Measurements from ENCODE around the gene MRPL41. TPM values are rescaled to one million over a fixed set of nuclear protein-coding genes. Genes with fewer than 3 reads are reported as not detected.

MRPL41 gene
- total and polyA plus RNA-seq, 2 donors from 2014 or later = 47.3 to 150 TPM

DNA sequence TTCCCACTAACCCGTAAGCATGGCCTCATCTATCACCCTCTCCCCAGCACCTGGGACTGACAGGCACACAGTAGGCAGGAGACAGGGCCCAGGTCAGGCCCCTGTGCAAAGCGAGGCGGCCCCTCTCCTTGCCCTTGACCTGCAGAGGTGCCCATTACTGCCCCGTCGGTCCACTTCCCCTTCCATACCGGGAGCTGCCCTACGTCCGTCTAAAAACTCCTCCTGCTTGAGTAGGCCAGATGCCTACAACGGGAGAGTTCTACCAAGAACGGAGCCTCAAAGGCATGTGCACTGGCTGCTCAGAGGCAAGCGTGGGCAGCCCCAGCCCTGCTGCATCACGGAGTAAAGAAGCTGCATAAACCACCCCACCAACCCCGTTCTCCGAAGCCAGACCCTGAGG is 31.7 kb downstream of the MRPL41 start:
- Histone ChIP-seq H3K4me1 (ENCODE audit: control insufficient read depth in 2 of 3, insufficient read depth in 2 of 3, low read depth in 1 of 3, low read length in 3 of 3) (peaks cover 0 to 9% (median 0%) of the 10 kb centered on the region in 3 donors), H3K9me3 (ENCODE audit: control insufficient read depth in 2 of 3, insufficient read depth in 1 of 3, low read length in 3 of 3) (no peaks in the 10 kb centered on the region), H3K27ac (ENCODE audit: low read depth in 2 of 2, low read length in 2 of 2) (no peak overlapping the region), H3K9ac (ENCODE audit: low read length in 3 of 3) (no peak overlapping the region), H3K4me3 (ENCODE audit: low read length in 3 of 3) (no peak overlapping the region), H3K36me3 (ENCODE audit: control insufficient read depth in 2 of 3, insufficient read depth in 3 of 3, low read length in 3 of 3) (peaks cover 0 to 26% (median 3%) of the 10 kb centered on the region in 3 donors), H3K27me3 (ENCODE audit: control insufficient read depth, insufficient read depth, low read length) (no peaks in the 10 kb centered on the region)
- intact Hi-C loops (cut with DNase I) = no loop called here
- DNase-seq (peak in 1 of 5 donors; percentile 55), FAIRE-seq (no peak)
- TF ChIP-seq, protein P1, sequence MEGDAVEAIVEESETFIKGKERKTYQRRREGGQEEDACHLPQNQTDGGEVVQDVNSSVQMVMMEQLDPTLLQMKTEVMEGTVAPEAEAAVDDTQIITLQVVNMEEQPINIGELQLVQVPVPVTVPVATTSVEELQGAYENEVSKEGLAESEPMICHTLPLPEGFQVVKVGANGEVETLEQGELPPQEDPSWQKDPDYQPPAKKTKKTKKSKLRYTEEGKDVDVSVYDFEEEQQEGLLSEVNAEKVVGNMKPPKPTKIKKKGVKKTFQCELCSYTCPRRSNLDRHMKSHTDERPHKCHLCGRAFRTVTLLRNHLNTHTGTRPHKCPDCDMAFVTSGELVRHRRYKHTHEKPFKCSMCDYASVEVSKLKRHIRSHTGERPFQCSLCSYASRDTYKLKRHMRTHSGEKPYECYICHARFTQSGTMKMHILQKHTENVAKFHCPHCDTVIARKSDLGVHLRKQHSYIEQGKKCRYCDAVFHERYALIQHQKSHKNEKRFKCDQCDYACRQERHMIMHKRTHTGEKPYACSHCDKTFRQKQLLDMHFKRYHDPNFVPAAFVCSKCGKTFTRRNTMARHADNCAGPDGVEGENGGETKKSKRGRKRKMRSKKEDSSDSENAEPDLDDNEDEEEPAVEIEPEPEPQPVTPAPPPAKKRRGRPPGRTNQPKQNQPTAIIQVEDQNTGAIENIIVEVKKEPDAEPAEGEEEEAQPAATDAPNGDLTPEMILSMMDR (IDR thresholded peaks at IDR 0.05; ENCODE audit: borderline replicate concordance, extremely low read depth, insufficient read depth) = no peak

DNA sequence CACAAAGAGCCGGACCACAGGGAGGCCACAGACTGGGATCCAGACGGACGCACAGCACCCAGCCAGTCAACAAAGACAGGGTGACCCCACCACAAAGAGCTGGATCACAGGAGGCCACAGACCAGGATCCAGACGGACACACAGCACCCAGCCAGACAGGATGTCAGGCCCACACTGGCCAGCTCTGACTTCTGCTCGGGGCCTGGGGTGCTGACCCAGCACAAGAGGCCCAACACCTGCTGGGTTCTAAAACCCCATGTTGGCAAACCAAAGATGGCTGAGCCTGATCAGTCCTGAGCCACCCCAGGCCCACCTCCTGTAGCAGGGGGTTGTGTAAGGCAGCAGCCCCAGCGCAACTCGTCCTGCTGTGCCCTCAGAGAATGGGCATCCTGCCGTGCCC is 32.3 kb downstream of the MRPL41 start:
- DNase-seq = peak in 1 of 5 donors; percentile 51
- H3K27ac ChIP-seq (ENCODE audit: low read depth in 2 of 2, low read length in 2 of 2) = no peak overlapping the region
- H3K36me3 ChIP-seq (ENCODE audit: control insufficient read depth in 2 of 3, insufficient read depth in 3 of 3, low read length in 3 of 3) = peaks cover 0 to 26% (median 3%) of the 10 kb centered on the region in 3 donors
- intact Hi-C loops (cut with DNase I) = no loop called here
- H3K9me3 ChIP-seq (ENCODE audit: control insufficient read depth in 2 of 3, insufficient read depth in 1 of 3, low read length in 3 of 3) = no peaks in the 10 kb centered on the region
- FAIRE-seq = no peak
- no peak overlapping the region for H3K9ac ChIP-seq (ENCODE audit: low read length in 3 of 3)
- H3K27me3 ChIP-seq (ENCODE audit: control insufficient read depth, insufficient read depth, low read length) = no peaks in the 10 kb centered on the region
- TF ChIP-seq, protein P1 (IDR thresholded peaks at IDR 0.05; ENCODE audit: borderline replicate concordance, extremely low read depth, insufficient read depth) = no peak
- peaks cover 0 to 10% (median 0%) of the 10 kb centered on the region in 3 donors for H3K4me1 ChIP-seq (ENCODE audit: control insufficient read depth in 2 of 3, insufficient read depth in 2 of 3, low read depth in 1 of 3, low read length in 3 of 3)
- no peak overlapping the region for H3K4me3 ChIP-seq (ENCODE audit: low read length in 3 of 3)

DNA sequence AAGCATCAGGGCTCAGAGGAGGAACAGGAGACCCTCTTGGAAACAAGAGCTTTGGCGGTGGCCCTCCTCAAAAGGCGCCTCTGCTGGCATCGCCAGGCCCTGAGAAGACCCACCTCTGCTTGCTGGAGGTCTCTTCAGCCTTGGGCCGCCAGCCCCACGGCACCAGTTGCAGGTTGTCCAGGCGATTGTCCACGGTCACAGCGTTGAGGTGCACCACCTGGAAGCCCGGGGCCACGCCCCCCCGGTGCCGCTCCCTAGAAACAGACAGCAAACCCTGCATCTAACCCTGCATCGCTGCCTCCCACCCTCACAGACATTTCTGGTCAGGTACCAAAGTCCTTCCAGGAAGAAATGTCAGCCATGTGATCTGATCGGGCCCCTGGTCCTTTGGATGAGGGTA is 35.2 kb downstream of the MRPL41 start:
- Histone ChIP-seq H3K27me3 (ENCODE audit: control insufficient read depth, insufficient read depth, low read length) (no peaks in the 10 kb centered on the region), H3K4me1 (ENCODE audit: control insufficient read depth in 2 of 3, insufficient read depth in 2 of 3, low read depth in 1 of 3, low read length in 3 of 3) (peaks cover 0 to 10% (median 4%) of the 10 kb centered on the region in 3 donors), H3K9ac (ENCODE audit: low read length in 3 of 3) (no peak overlapping the region), H3K36me3 (ENCODE audit: control insufficient read depth in 2 of 3, insufficient read depth in 3 of 3, low read length in 3 of 3) (peaks cover 0 to 26% (median 3%) of the 10 kb centered on the region in 3 donors), H3K4me3 (ENCODE audit: low read length in 3 of 3) (no peak overlapping the region), H3K9me3 (ENCODE audit: control insufficient read depth in 2 of 3, insufficient read depth in 1 of 3, low read length in 3 of 3) (no peaks in the 10 kb centered on the region), H3K27ac (ENCODE audit: low read depth in 2 of 2, low read length in 2 of 2) (no peak overlapping the region)
- FAIRE-seq = no peak
- no peak for DNase-seq
- TF ChIP-seq, protein P1 (IDR thresholded peaks at IDR 0.05; ENCODE audit: borderline replicate concordance, extremely low read depth, insufficient read depth) = no peak
- intact Hi-C loops (cut with DNase I) = no loop called here

DNA sequence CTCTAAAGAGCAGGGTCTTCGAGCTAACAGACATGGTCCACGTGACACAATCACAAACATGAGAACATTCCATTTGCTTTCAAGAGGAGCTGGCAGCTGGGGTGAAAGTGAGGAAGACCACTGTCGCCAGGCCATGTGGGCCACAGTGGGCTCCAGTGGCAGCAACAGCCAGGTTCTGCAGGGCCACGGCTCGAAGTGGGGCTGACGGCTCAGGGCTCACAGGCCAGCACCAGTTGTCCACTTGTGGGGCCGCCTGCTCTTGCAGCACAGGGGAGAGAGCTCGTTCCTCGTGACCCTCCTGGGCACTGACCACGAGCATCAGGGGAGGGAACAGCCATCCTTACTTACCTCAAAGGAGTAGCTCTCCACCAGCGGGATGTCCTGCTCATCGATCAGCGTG is 36.6 kb downstream of the MRPL41 start:
- intact Hi-C loops (cut with DNase I) = no loop called here
- H3K4me1 ChIP-seq (ENCODE audit: control insufficient read depth in 2 of 3, insufficient read depth in 2 of 3, low read depth in 1 of 3, low read length in 3 of 3) = peaks cover 0 to 10% (median 4%) of the 10 kb centered on the region in 3 donors

More for the DNA sequence above, 36.6 kb downstream of the MRPL41 start:
- H3K27me3 ChIP-seq (ENCODE audit: control insufficient read depth, insufficient read depth, low read length) = no peaks in the 10 kb centered on the region
- no peak for DNase-seq
- H3K9me3 ChIP-seq (ENCODE audit: control insufficient read depth in 2 of 3, insufficient read depth in 1 of 3, low read length in 3 of 3) = no peaks in the 10 kb centered on the region
- H3K27ac ChIP-seq (ENCODE audit: low read depth in 2 of 2, low read length in 2 of 2) = no peak overlapping the region
- peaks cover 0 to 18% (median 0%) of the 10 kb centered on the region in 3 donors for H3K36me3 ChIP-seq (ENCODE audit: control insufficient read depth in 2 of 3, insufficient read depth in 3 of 3, low read length in 3 of 3)
- H3K9ac ChIP-seq (ENCODE audit: low read length in 3 of 3) = no peak overlapping the region
- TF ChIP-seq, protein P1 (IDR thresholded peaks at IDR 0.05; ENCODE audit: borderline replicate concordance, extremely low read depth, insufficient read depth) = no peak
- H3K4me3 ChIP-seq (ENCODE audit: low read length in 3 of 3) = no peak overlapping the region
- FAIRE-seq = no peak

All from kidney (tissue), 14 donors.